IMR-90 (cell line): ENCODE results near the gene SCTR. TPM values are rescaled to one million over a fixed set of nuclear protein-coding genes. Genes with fewer than 3 reads are reported as not detected.

ENCODE experiments used
- ATAC-seq: fragments of 200-7000 bp; cut with Tn5 transposase; 2 replicates; pipeline ENCODE4 v1.9.1; 2020; ENCODE audit warnings: low read depth, mild to moderate bottlenecking, moderate library complexity
- BruUV-seq: library from RNA; stranded (reverse); fragments of 400-500 nt; replicated peaks from 2 replicates; lab custom pipeline; 2021; lab: Mats Ljungman, UMichigan
- CTCF ChIA-PET: fragments of 300-600 bp; formaldehyde crosslinking; extraction: SDS; loops from one replicate; lab custom pipeline; 2021; ENCODE audit warnings: antibody characterized with exemption; lab: Yijun Ruan, JAX
- POLR2A ChIA-PET: fragments of 300-600 bp; sonication (Branson Sonifier 250); formaldehyde crosslinking; loops from one replicate; lab custom pipeline; 2022; ENCODE audit warnings: antibody characterized with exemption; ENCODE audit not compliant: unreplicated experiment; lab: Charles Lee
- DNase-seq: peaks from one replicate; pipeline ENCODE4 v3.0.0; 2013
- H2AFZ ChIP-seq: replicated peaks from 2 replicates; pipeline ENCODE3; 2013; ENCODE audit warnings: low read length, mild to moderate bottlenecking; ENCODE audit not compliant: poor library complexity
- H2AK5ac ChIP-seq: 2 replicates; pipeline ENCODE4 v1.6.1; 2013; ENCODE audit warnings: low read depth, low read length, inconsistent platforms
- H2AK9ac ChIP-seq: replicated peaks from 2 replicates; pipeline ENCODE3; 2013; ENCODE audit warnings: mild to moderate bottlenecking, low read depth, low read length, moderate library complexity; ENCODE audit not compliant: poor library complexity
- H2BK120ac ChIP-seq: 2 replicates; pipeline ENCODE4 v1.6.1; 2013; ENCODE audit warnings: low read depth, low read length, inconsistent platforms
- H2BK15ac ChIP-seq: 3 replicates; pipeline ENCODE4 v1.6.1; 2013; ENCODE audit warnings: low read depth, low read length, inconsistent platforms
- H2BK20ac ChIP-seq: 2 replicates; pipeline ENCODE4 v1.6.1; 2013; ENCODE audit warnings: low read depth, mild to moderate bottlenecking, inconsistent platforms, low read length, moderate library complexity
- H2BK5ac ChIP-seq: 2 replicates; pipeline ENCODE4 v1.6.1; 2013; ENCODE audit warnings: mild to moderate bottlenecking, low read depth, low read length, inconsistent platforms; ENCODE audit not compliant: poor library complexity, severe bottlenecking
- H3K14ac ChIP-seq: replicated peaks from 2 replicates; pipeline ENCODE4 v1.6.1; 2013; ENCODE audit warnings: low read depth, low read length, inconsistent platforms
- H3K18ac ChIP-seq: 2 replicates; pipeline ENCODE4 v1.6.1; 2013; ENCODE audit warnings: low read depth, low read length, control low read depth
- H3K23ac ChIP-seq: 2 replicates; pipeline ENCODE4 v1.6.1; 2013; ENCODE audit warnings: low read depth, low read length, inconsistent platforms
- H3K27ac ChIP-seq: 2 replicates; pipeline ENCODE4 v1.5.1; 2013; ENCODE audit warnings: mild to moderate bottlenecking, control low read depth, low read length; ENCODE audit not compliant: insufficient read depth
- H3K27me3 ChIP-seq: 2 replicates; pipeline ENCODE4 v1.6.1; 2013; ENCODE audit warnings: low read length; ENCODE audit not compliant: control insufficient read depth, insufficient read depth
- H3K36me3 ChIP-seq: 2 replicates; pipeline ENCODE4 v1.6.1; 2013; ENCODE audit warnings: low read length, mixed read lengths; ENCODE audit not compliant: control insufficient read depth, insufficient read depth
- H3K4ac ChIP-seq: 2 replicates; pipeline ENCODE4 v1.6.1; 2013; ENCODE audit warnings: low read depth, low read length, inconsistent platforms
- H3K4me1 ChIP-seq: 2 replicates; pipeline ENCODE4 v1.6.1; 2013; ENCODE audit warnings: low read length, mixed read lengths; ENCODE audit not compliant: control insufficient read depth, insufficient read depth
- H3K4me2 ChIP-seq: 2 replicates; pipeline ENCODE4 v1.6.1; 2013; ENCODE audit warnings: low read depth, mild to moderate bottlenecking, control low read depth, low read length, moderate library complexity
- H3K4me3 ChIP-seq: 2 replicates; pipeline ENCODE4 v1.5.1; 2013; ENCODE audit warnings: low read depth, mild to moderate bottlenecking, control low read depth, low read length, moderate library complexity; ENCODE audit not compliant: insufficient read depth
- H3K56ac ChIP-seq: 2 replicates; pipeline ENCODE4 v1.6.1; 2013; ENCODE audit warnings: low read length, inconsistent platforms; ENCODE audit not compliant: insufficient read depth; ENCODE audit errors: extremely low read depth
- H3K79me1 ChIP-seq, 2 experiments: 2 replicates each; pipeline ENCODE4 v1.6.1; 2013; ENCODE audit warnings: low read length in 2 of 2, inconsistent platforms in 1 of 2, low read depth in 1 of 2
- H3K9ac ChIP-seq: 2 replicates; pipeline ENCODE4 v1.6.1; 2013; ENCODE audit warnings: low read depth, low read length, control low read depth
- H3K9me1 ChIP-seq: 2 replicates; pipeline ENCODE4 v1.6.1; 2013; ENCODE audit warnings: low read length, inconsistent platforms; ENCODE audit not compliant: insufficient read depth
- H3K9me3 ChIP-seq: 2 replicates; pipeline ENCODE4 v1.6.1; 2013; ENCODE audit warnings: low read length; ENCODE audit not compliant: control insufficient read depth, insufficient read depth
- H4K20me1 ChIP-seq: 2 replicates; pipeline ENCODE4 v1.6.1; 2013; ENCODE audit warnings: low read length, inconsistent platforms; ENCODE audit not compliant: insufficient read depth
- H4K5ac ChIP-seq: 2 replicates; pipeline ENCODE4 v1.6.1; 2013; ENCODE audit warnings: mild to moderate bottlenecking, low read depth, low read length, control low read depth
- H4K8ac ChIP-seq, 2 experiments: 2 replicates each; pipeline ENCODE4 v1.6.1; 2013; ENCODE audit warnings: low read depth in 2 of 2, low read length in 2 of 2, control low read depth in 1 of 2, inconsistent platforms in 1 of 2
- H4K91ac ChIP-seq: 2 replicates; pipeline ENCODE4 v1.6.1; 2013; ENCODE audit warnings: low read depth, low read length, inconsistent platforms; ENCODE audit not compliant: insufficient read depth
- BHLHE40 ChIP-seq: fragments of 150-350 bp; IDR thresholded peaks from 2 replicates; pipeline ENCODE4 v1.6.1; 2016; ENCODE audit warnings: mild to moderate bottlenecking, low read depth, low read length
- CHD1 ChIP-seq: IDR thresholded peaks from 2 replicates; pipeline ENCODE4 v1.6.1; 2012; ENCODE audit warnings: low read depth, low read length, improper control_type of control experiment
- MXI1 ChIP-seq: IDR thresholded peaks from 2 replicates; pipeline ENCODE4 v1.6.1; 2012; ENCODE audit warnings: low read depth, mild to moderate bottlenecking, low read length, moderate library complexity, borderline replicate concordance
- RCOR1 ChIP-seq: IDR thresholded peaks from 2 replicates; pipeline ENCODE4 v1.6.1; 2012; ENCODE audit warnings: mild to moderate bottlenecking, low read length, improper control_type of control experiment; ENCODE audit not compliant: insufficient replicate concordance
- RFX5 ChIP-seq: IDR thresholded peaks from 2 replicates; pipeline ENCODE4 v1.8.0; 2012; ENCODE audit warnings: low read depth, mild to moderate bottlenecking, low read length, moderate library complexity
- SMC3 ChIP-seq: fragments of 150-350 bp; IDR thresholded peaks from 2 replicates; pipeline ENCODE4 v1.6.1; 2016; ENCODE audit warnings: low read depth, mild to moderate bottlenecking, antibody characterized with exemption, low read length, moderate library complexity
- whole genome bisulfite sequencing, 2 experiments: methylation state at CpG; one replicate each; pipeline versions ENCODE4 v1.1.5 to v1.1.7; 2013; ENCODE audit warnings: missing lambda C conversion rate in 2 of 2; ENCODE audit not compliant: insufficient read length in 1 of 2; ENCODE audit errors: extremely low coverage in 2 of 2; 5-methylcytosine and 5-hydroxymethylcytosine counted together
- dilution Hi-C: fragments of 300-500 bp; cut with HindIII; formaldehyde crosslinking; loops from one replicate; pipeline ENCODE4 v1.14.3; 2018; ENCODE audit warnings: low sequenced_read_pairs; ENCODE audit not compliant: unreplicated experiment
- in situ Hi-C: fragments of 300-500 bp; cut with MboI; formaldehyde crosslinking; loops from 3 replicates; pipeline ENCODE4 v1.14.3; 2019; ENCODE audit warnings: low sequenced_read_pairs, inconsistent platforms, mixed read lengths
- intact Hi-C: fragments of 100-400 bp; cut with micrococcal nuclease; formaldehyde crosslinking; loops from 2 replicates; pipeline ENCODE4 v1.10.0; 2022
- polyA plus RNA-seq, 3 experiments: library from polyadenylated mRNA; depleted of rRNA; stranded (reverse); fragments of >200 nt; gene quantifications; 2 replicates each; pipeline ENCODE4 v1.2.3, GENCODE V29; 2012; ENCODE audit warnings: low replicate concordance in 1 of 3
- total RNA-seq: library from RNA; depleted of rRNA; stranded (reverse); fragments of >200 nt; gene quantifications from 2 replicates; pipeline ENCODE4 v1.2.3, GENCODE V29; 2012
- TF ChIP-seq, protein P1 (sequence below): fragments of 150-350 bp; IDR thresholded peaks from 2 replicates; pipeline ENCODE4 v1.6.1; 2017; ENCODE audit warnings: mild to moderate bottlenecking, antibody characterized with exemption, low read length, low read depth
- TF ChIP-seq, protein P2 (sequence below): conservative IDR thresholded peaks from 2 replicates; pipeline ENCODE4 v1.5.1; 2012; ENCODE audit warnings: mild to moderate bottlenecking, low read depth, low read length, improper control_type of control experiment

SCTR gene
- total and polyA plus RNA-seq, 2 of the 4 experiments (the other 2 are of a cell fraction), result not detected

DNA sequence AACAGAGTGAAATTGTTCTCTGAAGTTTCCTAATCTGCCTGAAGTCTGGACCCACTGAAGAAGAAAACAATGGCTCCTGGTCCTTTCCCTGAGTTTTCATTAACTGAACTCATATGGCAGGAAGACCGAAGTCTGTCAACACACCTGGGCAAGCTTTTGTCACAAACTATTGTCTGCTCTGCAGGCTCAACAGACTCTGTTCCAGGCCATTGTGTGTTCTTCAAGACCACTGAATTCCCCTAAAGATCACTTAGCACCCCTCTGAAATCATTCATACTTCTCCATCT lies 99.2 kb downstream of the SCTR start:
- Histone ChIP-seq H3K27me3 (peaks cover 43% of the 10 kb centered on the region), H2AK5ac (no peak overlapping the region), H3K79me1 (no peaks in the 10 kb centered on the region), H3K9me1 (no peaks in the 10 kb centered on the region), H3K4me1 (no peaks in the 10 kb centered on the region), H4K91ac (no peak overlapping the region), H2AFZ (no peak overlapping the region), H3K4me2 (no peak overlapping the region), H4K8ac (no peak overlapping the region), H3K36me3 (no peaks in the 10 kb centered on the region), H3K9ac (no peak overlapping the region), H3K18ac (no peak overlapping the region), H2BK5ac (no peak overlapping the region), H3K9me3 (no peaks in the 10 kb centered on the region), H3K23ac (no peak overlapping the region), H2BK20ac (no peak overlapping the region), H3K27ac (no peak overlapping the region), H3K4ac (no peak overlapping the region), H4K5ac (no peak overlapping the region), H2AK9ac (no peak overlapping the region), H4K20me1 (no peaks in the 10 kb centered on the region), H2BK120ac (no peak overlapping the region), H3K4me3 (no peak overlapping the region), H3K56ac (no peak overlapping the region), H3K14ac (no peak overlapping the region), H2BK15ac (no peak overlapping the region)
- POLR2A ChIA-PET, result no interaction called here
- in situ Hi-C loops (no loop called here), intact Hi-C loops (no loop called here), dilution Hi-C loops (no loop called here)
- no peak for TF ChIP-seq BHLHE40
- TF ChIP-seq RCOR1, result no peak
- no peak for TF ChIP-seq MXI1
- no peak for TF ChIP-seq CHD1
- TF ChIP-seq, protein P1, sequence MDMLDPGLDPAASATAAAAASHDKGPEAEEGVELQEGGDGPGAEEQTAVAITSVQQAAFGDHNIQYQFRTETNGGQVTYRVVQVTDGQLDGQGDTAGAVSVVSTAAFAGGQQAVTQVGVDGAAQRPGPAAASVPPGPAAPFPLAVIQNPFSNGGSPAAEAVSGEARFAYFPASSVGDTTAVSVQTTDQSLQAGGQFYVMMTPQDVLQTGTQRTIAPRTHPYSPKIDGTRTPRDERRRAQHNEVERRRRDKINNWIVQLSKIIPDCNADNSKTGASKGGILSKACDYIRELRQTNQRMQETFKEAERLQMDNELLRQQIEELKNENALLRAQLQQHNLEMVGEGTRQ, result no peak
- no peak for TF ChIP-seq RFX5
- TF ChIP-seq, protein P2, sequence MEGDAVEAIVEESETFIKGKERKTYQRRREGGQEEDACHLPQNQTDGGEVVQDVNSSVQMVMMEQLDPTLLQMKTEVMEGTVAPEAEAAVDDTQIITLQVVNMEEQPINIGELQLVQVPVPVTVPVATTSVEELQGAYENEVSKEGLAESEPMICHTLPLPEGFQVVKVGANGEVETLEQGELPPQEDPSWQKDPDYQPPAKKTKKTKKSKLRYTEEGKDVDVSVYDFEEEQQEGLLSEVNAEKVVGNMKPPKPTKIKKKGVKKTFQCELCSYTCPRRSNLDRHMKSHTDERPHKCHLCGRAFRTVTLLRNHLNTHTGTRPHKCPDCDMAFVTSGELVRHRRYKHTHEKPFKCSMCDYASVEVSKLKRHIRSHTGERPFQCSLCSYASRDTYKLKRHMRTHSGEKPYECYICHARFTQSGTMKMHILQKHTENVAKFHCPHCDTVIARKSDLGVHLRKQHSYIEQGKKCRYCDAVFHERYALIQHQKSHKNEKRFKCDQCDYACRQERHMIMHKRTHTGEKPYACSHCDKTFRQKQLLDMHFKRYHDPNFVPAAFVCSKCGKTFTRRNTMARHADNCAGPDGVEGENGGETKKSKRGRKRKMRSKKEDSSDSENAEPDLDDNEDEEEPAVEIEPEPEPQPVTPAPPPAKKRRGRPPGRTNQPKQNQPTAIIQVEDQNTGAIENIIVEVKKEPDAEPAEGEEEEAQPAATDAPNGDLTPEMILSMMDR, result no peak
- no peak for TF ChIP-seq SMC3
- no TSS peak for BruUV-seq
- no peak for DNase-seq
- WGBS, 2 experiments, result 100% methylated on average over 1 of the region's 1 CpG; no CpG with 5 or more reads in 1 of the 2 experiments
- no peak for ATAC-seq
- CTCF ChIA-PET, result no interaction called here
